Measurements from ENCODE around the gene RTKN2.

DNA sequence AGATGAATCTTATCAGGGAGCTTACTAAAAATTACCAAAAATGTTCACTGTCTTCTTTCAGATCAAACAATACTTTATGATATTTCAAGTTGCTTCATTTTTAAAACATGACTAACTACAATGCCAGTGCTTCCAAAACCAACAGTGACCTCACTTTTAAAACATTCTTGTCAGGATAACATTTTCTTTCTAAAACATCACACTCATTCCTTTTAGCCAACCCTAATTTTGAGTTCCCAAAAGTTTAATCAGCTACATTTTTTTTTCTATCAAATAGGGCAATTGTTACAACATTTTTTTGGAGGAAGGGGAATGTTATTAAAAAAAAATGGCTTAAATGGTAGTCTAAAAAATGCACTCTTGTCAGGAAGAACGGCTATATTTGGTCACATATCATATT lies 37.3 kb downstream of the RTKN2 start:
- no peak for TF ChIP-seq EZH2 (IDR thresholded peaks at IDR 0.05; ENCODE audit: borderline replicate concordance)
- TF ChIP-seq, protein P1, sequence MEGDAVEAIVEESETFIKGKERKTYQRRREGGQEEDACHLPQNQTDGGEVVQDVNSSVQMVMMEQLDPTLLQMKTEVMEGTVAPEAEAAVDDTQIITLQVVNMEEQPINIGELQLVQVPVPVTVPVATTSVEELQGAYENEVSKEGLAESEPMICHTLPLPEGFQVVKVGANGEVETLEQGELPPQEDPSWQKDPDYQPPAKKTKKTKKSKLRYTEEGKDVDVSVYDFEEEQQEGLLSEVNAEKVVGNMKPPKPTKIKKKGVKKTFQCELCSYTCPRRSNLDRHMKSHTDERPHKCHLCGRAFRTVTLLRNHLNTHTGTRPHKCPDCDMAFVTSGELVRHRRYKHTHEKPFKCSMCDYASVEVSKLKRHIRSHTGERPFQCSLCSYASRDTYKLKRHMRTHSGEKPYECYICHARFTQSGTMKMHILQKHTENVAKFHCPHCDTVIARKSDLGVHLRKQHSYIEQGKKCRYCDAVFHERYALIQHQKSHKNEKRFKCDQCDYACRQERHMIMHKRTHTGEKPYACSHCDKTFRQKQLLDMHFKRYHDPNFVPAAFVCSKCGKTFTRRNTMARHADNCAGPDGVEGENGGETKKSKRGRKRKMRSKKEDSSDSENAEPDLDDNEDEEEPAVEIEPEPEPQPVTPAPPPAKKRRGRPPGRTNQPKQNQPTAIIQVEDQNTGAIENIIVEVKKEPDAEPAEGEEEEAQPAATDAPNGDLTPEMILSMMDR (IDR thresholded peaks at IDR 0.05; ENCODE audit: poor library complexity): no peak

All from hepatocyte (in vitro differentiated cells).